Stimulated activated CD4-positive, alpha-beta T cell treated with anti-CD3 and anti-CD28 coated beads, Interleukin-15, amount 100 ng/mL, for 1 hour (primary cell): ENCODE data around the gene SIPA1L2.

Experiments used
- DNase-seq, 2 donors: peaks; one replicate each; pipeline ENCODE4 v3.0.0-alpha.2; 2020; ENCODE audit warnings: low read depth in 1 of 2, low spot score in 1 of 2

SIPA1L2 gene

GRCh38 chr1:232630047-232630893 is at the start of gene SIPA1L2:
SIPA1L2 (minus strand) TSS chr1:232630133; CDS start chr1:232515339, 114,794 bp downstream.
- peak; percentile 73 to 88 for DNase-seq

- DNase-seq = no peak
Measured at GRCh38 chr1:232678185-232678886, 48.4 kb upstream of the SIPA1L2 start.

- no peak for DNase-seq
Measured at GRCh38 chr1:232676307-232676706, 46.4 kb upstream of the SIPA1L2 start.

GRCh38 chr1:232675898-232676297 is 46.0 kb upstream of the SIPA1L2 start:
- DNase-seq = no peak

- DNase-seq = no peak
Measured at GRCh38 chr1:232675260-232675659, 45.3 kb upstream of the SIPA1L2 start.

- no peak for DNase-seq
Measured at GRCh38 chr1:232673256-232673655, 43.3 kb upstream of the SIPA1L2 start.

GRCh38 chr1:232669981-232670747 is 40.2 kb upstream of the SIPA1L2 start:
- no peak for DNase-seq

- DNase-seq = no peak
Measured at GRCh38 chr1:232667778-232668165, 37.8 kb upstream of the SIPA1L2 start.

GRCh38 chr1:232667094-232667777 is 37.3 kb upstream of the SIPA1L2 start:
- no peak for DNase-seq

- no peak for DNase-seq
Measured at GRCh38 chr1:232664844-232665777, 35.2 kb upstream of the SIPA1L2 start.

GRCh38 chr1:232662910-232663309 is 33.0 kb upstream of the SIPA1L2 start:
- no peak for DNase-seq

GRCh38 chr1:232658386-232658785 is 28.5 kb upstream of the SIPA1L2 start:
- DNase-seq = no peak

GRCh38 chr1:232657426-232658005 is 27.6 kb upstream of the SIPA1L2 start:
- no peak for DNase-seq

GRCh38 chr1:232655746-232656085 is 25.8 kb upstream of the SIPA1L2 start:
- no peak for DNase-seq

- DNase-seq = no peak
Measured at GRCh38 chr1:232655028-232655745, 25.3 kb upstream of the SIPA1L2 start.

GRCh38 chr1:232653789-232654188 is 23.9 kb upstream of the SIPA1L2 start:
- DNase-seq = no peak

GRCh38 chr1:232650845-232651244 is 20.9 kb upstream of the SIPA1L2 start:
- DNase-seq = no peak

GRCh38 chr1:232650418-232650817 is 20.5 kb upstream of the SIPA1L2 start:
- no peak for DNase-seq

- DNase-seq = no peak
Measured at GRCh38 chr1:232648316-232648715, 18.4 kb upstream of the SIPA1L2 start.
